Stimulated activated CD4-positive, alpha-beta T cell treated with anti-CD3 and anti-CD28 coated beads, Interleukin-12 subunit alpha, Interleukin-12 subunit beta, amount 100 ng/mL, for 24 hours (primary cell): ENCODE measurements around the gene MAPK9.
"Not testable (repeated sequence)": the region's sequence is repeated elsewhere in the genome, so short reads cannot be mapped to it uniquely, and the experiment has no call there.

ENCODE experiments used
- DNase-seq, 2 experiments: peaks; one replicate each; pipeline ENCODE4 v3.0.0-alpha.2; 2020; ENCODE audit warnings: low read depth in 2 of 2

The MAPK9 gene

GRCh38 chr5:180235077-180235476, 56.8 kb downstream of the MAPK9 start:
- DNase-seq: no peak

- DNase-seq: no peak
Observed at GRCh38 chr5:180234271-180234670, 57.6 kb downstream of the MAPK9 start.

- no peak for DNase-seq
Observed at GRCh38 chr5:180233729-180234128, 58.2 kb downstream of the MAPK9 start.

GRCh38 chr5:180230017-180230416, 61.9 kb downstream of the MAPK9 start:
- DNase-seq: no peak

GRCh38 chr5:180222056-180222455, 69.8 kb downstream of the MAPK9 start:
- no peak for DNase-seq

- DNase-seq: no peak
Observed at GRCh38 chr5:180217797-180218196, 74.1 kb downstream of the MAPK9 start.

GRCh38 chr5:180216646-180217171, 75.2 kb downstream of the MAPK9 start:
- DNase-seq: no peak

GRCh38 chr5:180215783-180216630, 75.9 kb downstream of the MAPK9 start:
- DNase-seq: no peak

GRCh38 chr5:180214870-180215770, 76.8 kb downstream of the MAPK9 start:
- no peak for DNase-seq

- DNase-seq: no peak
Observed at GRCh38 chr5:180213657-180214207, 78.2 kb downstream of the MAPK9 start.

- DNase-seq: no peak
Observed at GRCh38 chr5:180213256-180213600, 78.7 kb downstream of the MAPK9 start.

- DNase-seq: no peak
Observed at GRCh38 chr5:180212363-180213255, 79.3 kb downstream of the MAPK9 start.

GRCh38 chr5:180211761-180212035, 80.2 kb downstream of the MAPK9 start:
- no peak for DNase-seq

GRCh38 chr5:180210961-180211760, 80.7 kb downstream of the MAPK9 start:
- no peak for DNase-seq

- not testable (repeated sequence) for DNase-seq
Observed at GRCh38 chr5:180210077-180210476, 81.8 kb downstream of the MAPK9 start.

- peak; percentile 31 to 55 for DNase-seq
Observed at GRCh38 chr5:180209137-180209581, 82.7 kb downstream of the MAPK9 start, which contains the start of gene RASGEF1C. Gene RASGEF1C (minus strand): TSS chr5:180209211. CDS start chr5:180138052, 71,159 bp downstream.

- no peak for DNase-seq
Observed at GRCh38 chr5:180208435-180209081, 83.3 kb downstream of the MAPK9 start.

- DNase-seq: no peak
Observed at GRCh38 chr5:180208038-180208434, 83.8 kb downstream of the MAPK9 start.

GRCh38 chr5:180207593-180207992, 84.3 kb downstream of the MAPK9 start:
- DNase-seq: no peak

- DNase-seq: no peak
Observed at GRCh38 chr5:180206993-180207392, 84.9 kb downstream of the MAPK9 start.
